GM10266 (cell line): Measurements from ENCODE around the gene PRKACA.

Experiments used
- DNase-seq: peaks from one replicate; pipeline ENCODE4 v3.0.0; 2012; ENCODE audit errors: extremely low spot score
- TF ChIP-seq, protein P1 (sequence below): IDR thresholded peaks from 2 replicates; pipeline ENCODE4 v1.5.1; 2012; ENCODE audit warnings: mild to moderate bottlenecking, low read depth; ENCODE audit not compliant: control insufficient read depth, insufficient read depth; ENCODE audit errors: missing control alignments

The PRKACA gene

DNA sequence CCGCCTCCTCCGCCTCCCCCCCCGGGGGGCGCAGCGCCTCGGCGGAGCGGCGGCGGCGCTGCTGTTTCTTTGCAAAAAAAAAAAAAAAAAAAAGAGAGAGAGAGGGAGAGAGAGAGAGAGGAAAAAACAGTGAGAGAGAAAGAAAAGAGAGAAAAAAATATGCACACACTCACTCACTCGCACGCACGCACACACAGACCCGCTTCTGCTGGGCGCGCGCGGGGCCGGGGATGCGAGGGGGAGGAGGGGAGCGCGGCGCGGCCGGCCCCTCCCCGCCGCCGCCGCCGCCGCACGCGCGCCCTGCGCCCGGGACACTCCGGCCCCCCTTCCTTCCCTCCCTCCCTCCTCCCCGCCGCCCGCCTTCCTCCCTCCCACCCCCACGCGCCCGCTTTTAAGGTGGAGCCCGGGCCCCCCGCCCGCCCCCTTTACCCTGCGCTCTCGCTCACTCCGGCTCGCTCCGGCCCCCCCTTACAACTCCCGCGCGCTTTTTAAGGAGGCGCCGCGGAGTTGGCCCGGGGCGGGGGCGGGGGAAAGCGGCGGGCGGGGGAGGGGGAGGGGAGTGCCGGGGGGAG, 27.0 kb downstream of the PRKACA start, which contains the start of gene SAMD1:
SAMD1 (minus strand) TSS at position 243 of the 572 bp plus-strand sequence.
- TF ChIP-seq, protein P1, sequence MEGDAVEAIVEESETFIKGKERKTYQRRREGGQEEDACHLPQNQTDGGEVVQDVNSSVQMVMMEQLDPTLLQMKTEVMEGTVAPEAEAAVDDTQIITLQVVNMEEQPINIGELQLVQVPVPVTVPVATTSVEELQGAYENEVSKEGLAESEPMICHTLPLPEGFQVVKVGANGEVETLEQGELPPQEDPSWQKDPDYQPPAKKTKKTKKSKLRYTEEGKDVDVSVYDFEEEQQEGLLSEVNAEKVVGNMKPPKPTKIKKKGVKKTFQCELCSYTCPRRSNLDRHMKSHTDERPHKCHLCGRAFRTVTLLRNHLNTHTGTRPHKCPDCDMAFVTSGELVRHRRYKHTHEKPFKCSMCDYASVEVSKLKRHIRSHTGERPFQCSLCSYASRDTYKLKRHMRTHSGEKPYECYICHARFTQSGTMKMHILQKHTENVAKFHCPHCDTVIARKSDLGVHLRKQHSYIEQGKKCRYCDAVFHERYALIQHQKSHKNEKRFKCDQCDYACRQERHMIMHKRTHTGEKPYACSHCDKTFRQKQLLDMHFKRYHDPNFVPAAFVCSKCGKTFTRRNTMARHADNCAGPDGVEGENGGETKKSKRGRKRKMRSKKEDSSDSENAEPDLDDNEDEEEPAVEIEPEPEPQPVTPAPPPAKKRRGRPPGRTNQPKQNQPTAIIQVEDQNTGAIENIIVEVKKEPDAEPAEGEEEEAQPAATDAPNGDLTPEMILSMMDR = no peak
- peak; percentile 96 for DNase-seq

DNA sequence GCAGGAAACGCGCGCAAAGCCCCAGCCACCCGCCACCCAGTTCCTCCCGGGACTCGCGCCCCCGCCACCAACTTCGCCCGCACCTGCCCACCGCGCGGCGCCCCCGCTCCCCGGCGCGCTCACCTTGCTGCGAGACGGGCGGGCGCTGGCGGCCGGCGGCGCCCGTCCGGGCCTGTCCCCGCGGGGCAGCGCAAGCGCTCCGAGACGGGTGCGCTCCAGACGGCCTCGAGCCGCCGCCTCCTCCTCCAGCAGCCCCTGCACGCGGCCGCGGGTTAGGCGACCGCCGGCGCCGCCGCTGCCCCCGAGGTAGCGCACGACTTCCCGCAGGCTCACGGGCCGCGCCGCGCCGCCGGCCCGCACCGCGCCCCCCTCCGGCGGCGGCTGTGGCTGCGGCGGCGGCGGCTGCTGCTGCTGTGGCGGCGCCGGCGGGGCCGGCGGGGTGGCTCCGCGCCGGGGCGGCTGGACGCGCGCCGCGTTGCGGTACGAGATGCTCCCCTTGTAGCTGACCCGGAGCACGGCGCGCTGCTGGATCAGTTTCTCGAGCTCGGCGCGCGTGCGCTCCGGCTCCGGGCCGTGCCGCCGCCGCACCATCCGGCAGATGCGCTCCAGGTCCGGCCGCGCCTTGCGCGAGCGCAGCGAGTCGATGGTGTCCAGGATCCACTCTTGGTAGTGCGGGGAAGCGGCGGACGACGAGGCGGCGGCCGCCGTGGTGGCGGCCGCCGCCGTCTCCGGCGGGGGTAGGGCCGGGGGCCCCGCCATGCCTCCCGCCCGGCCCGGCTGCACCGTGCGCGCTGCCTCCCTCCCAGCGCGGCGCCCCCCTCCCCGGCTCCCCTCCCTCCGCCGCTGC, 27.7 kb downstream of the PRKACA start:
- DNase-seq = no peak

DNA sequence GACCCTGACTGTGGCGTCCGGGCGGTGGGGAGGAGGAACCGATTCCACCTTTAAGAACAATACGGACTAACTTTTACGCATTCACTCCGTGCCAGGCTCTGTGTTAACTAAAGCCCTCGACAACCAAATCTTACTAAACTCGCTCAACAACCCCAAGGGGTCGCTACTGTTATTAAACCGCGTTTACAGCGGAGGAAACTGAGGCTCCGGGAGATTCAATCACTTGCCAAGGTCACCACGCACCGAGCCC, 28.2 kb downstream of the PRKACA start:
- TF ChIP-seq, protein P1 = no peak
- no peak for DNase-seq

More for the DNA sequence above, 27.7 kb downstream of the PRKACA start:
- TF ChIP-seq, protein P1 = peak; percentile 29

DNA sequence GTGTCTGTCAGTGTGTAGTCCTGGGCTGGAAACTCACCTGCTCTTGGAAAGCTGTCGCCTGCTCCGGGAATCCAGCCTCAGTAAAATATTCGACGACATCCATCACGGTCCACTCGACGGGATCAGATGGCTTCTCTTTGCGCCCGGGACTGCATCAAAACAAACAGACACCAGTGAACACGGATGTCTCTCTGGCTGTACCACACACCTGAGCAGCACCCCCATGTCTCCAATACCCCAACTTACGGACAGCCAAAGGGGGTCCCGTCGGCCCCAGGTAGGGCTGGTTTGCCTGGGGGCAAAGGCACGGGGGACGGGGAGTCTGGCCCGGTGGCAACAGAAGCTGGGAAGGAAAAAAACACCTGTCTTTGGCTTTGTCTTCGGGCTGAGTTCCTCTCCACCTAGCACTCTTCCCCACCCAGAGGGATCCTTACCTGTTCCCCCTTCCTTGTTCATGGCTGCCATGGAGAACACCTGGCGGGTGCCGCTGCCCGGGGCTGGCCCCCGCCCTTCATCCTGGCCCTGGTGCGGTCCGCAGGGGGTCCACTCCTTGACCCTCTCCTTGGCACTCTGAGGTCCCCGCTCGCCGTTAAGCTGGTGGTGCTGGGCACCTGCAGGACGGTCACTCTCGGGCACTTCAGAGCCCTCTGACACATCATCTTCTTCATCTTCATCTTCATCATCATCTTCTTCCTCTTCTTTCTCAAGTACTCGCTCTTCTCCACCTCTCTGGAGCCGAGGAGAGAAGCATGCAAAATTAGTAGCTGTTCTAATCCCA, 28.7 kb downstream of the PRKACA start:
- no peak for DNase-seq
- TF ChIP-seq, protein P1 = no peak

DNA sequence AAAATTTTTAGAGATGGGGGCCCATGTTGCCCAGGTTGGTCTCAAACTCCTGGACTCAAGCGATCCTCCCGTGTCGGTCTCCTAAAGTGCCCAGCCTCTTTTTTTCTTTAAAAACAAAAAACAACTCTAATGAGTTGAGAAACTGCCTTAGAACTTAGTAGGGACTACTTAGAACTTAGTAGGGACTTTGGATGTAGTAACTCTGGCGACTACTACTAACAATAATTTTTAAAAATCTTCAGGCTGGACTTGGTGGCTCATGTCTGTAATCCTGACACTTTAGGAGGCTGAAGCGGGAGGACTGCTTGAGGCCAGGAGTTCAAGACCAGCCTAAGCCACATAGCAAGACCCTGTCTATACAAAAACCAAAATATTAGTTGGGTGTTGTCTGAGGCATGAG, 31.5 kb downstream of the PRKACA start:
- DNase-seq = no peak
- TF ChIP-seq, protein P1 = no peak

DNA sequence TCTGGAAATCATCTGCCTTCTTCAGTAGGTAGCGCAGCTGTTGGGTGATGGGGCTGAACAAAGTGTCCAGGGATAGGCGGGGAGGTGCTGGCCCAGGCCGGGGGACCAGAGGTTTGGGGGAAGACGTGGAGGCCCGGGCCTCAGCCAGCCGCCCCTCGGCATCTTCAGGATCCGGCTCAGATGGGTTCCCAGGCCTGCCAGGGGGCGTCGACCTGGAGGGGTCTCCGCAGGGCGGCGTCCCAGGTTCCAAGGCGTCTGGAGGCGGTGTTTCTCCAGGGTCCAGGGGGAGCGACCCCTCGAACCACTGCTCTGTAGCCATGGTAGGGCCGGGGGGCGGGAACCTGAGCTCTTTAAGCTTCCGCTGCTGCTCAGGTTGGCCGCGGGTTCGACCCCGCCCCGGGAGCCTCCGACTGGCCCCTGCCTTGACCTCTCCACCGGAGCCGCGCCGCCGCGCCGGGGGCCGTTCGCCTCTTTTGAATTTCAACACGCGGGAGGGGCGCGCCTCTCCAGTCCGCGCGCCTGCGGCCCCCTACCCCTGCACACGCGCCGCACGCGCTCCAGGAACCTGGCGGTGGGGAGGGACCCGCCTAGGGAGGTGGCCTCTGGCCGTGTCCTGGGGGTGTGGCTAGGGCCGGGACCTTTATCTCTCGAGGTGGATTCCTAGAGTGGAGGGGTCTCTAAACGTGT, 32.1 kb downstream of the PRKACA start, which contains the start of gene C19orf67:
C19orf67 (minus strand) TSS at position 475 of the 687 bp plus-strand sequence; CDS start at position 319, 156 bp downstream.
- TF ChIP-seq, protein P1 = no peak
- no peak for DNase-seq
